GM23338 (cell line): ENCODE results near the gene NFRKB. TPM values are rescaled to one million over a fixed set of nuclear protein-coding genes. Genes with fewer than 3 reads are reported as not detected.

Experiments
- ATAC-seq: fragments of 200-7000 bp; cut with Tn5 transposase; 3 replicates; pipeline ENCODE4 v1.9.1; 2020
- DNase-seq: peaks from one replicate; pipeline ENCODE4 v3.0.0-alpha.2; 2015; ENCODE audit warnings: low spot score
- H2AFZ ChIP-seq: fragments of 200-600 bp; sonication (generic); 2 replicates; pipeline ENCODE4 v1.8.0; 2016; ENCODE audit warnings: antibody characterized with exemption, mild to moderate bottlenecking, moderate library complexity
- H3F3A ChIP-seq: fragments of 200-600 bp; sonication (generic); replicated peaks from 2 replicates; pipeline ENCODE4 v1.8.0; 2017; ENCODE audit warnings: antibody characterized with exemption, mixed run types, low read depth
- H3K27ac ChIP-seq: fragments of 200-600 bp; sonication (generic); 2 replicates; pipeline ENCODE4 v1.6.1; 2016; ENCODE audit warnings: low read depth
- H3K27me3 ChIP-seq: fragments of 200-600 bp; sonication (generic); 2 replicates; pipeline ENCODE4 v1.8.0; 2016; ENCODE audit warnings: mild to moderate bottlenecking, mixed run types, moderate library complexity; ENCODE audit not compliant: insufficient read depth
- H3K36me3 ChIP-seq: fragments of 200-600 bp; sonication (generic); 2 replicates; pipeline ENCODE4 v1.8.0; 2016; ENCODE audit warnings: mild to moderate bottlenecking; ENCODE audit not compliant: insufficient read depth
- H3K4me1 ChIP-seq: fragments of 200-600 bp; sonication (generic); 2 replicates; pipeline ENCODE4 v1.8.0; 2016; ENCODE audit warnings: mild to moderate bottlenecking, moderate library complexity; ENCODE audit not compliant: insufficient read depth
- H3K4me2 ChIP-seq: fragments of 200-600 bp; sonication (generic); 2 replicates; pipeline ENCODE4 v1.7.1; 2017; ENCODE audit warnings: mixed run types
- H3K4me3 ChIP-seq: fragments of 200-600 bp; sonication (generic); 2 replicates; pipeline ENCODE4 v1.6.1; 2016; ENCODE audit warnings: mixed run types
- H3K79me2 ChIP-seq: fragments of 200-600 bp; sonication (generic); replicated peaks from 2 replicates; pipeline ENCODE4 v1.8.0; 2017; ENCODE audit warnings: mild to moderate bottlenecking; ENCODE audit not compliant: insufficient read depth
- H3K9me2 ChIP-seq: fragments of 200-600 bp; sonication (generic); 2 replicates; pipeline ENCODE4 v1.8.0; 2017; ENCODE audit not compliant: insufficient read depth
- H4K20me1 ChIP-seq: fragments of 200-600 bp; sonication (generic); replicated peaks from 2 replicates; pipeline ENCODE4 v1.8.0; 2017; ENCODE audit warnings: mild to moderate bottlenecking; ENCODE audit not compliant: insufficient read depth
- H3K27ac Mint-ChIP-seq: 2 replicates; pipeline ENCODE4 v1.8.0; 2020; ENCODE audit warnings: inconsistent platforms, mild to moderate bottlenecking, moderate library complexity, mixed read lengths
- H3K27me3 Mint-ChIP-seq: 3 replicates; pipeline ENCODE4 v1.8.0; 2022; ENCODE audit warnings: low read depth, mild to moderate bottlenecking, moderate library complexity, mixed read lengths, inconsistent platforms; ENCODE audit not compliant: insufficient read depth, poor library complexity
- H3K36me3 Mint-ChIP-seq: 3 replicates; pipeline ENCODE4 v1.8.0; 2021; ENCODE audit warnings: low read depth, mild to moderate bottlenecking, inconsistent platforms, moderate library complexity, mixed read lengths
- H3K4me1 Mint-ChIP-seq: 3 replicates; pipeline ENCODE4 v1.8.0; 2020; ENCODE audit warnings: mild to moderate bottlenecking, inconsistent platforms, mixed read lengths
- H3K4me3 Mint-ChIP-seq: 3 replicates; pipeline ENCODE4 v1.8.0; 2021; ENCODE audit warnings: moderate library complexity, mild to moderate bottlenecking, inconsistent platforms, mixed read lengths
- H3K9me3 Mint-ChIP-seq: 3 replicates; pipeline ENCODE4 v1.8.0; 2020; ENCODE audit warnings: moderate library complexity, mild to moderate bottlenecking, inconsistent platforms, mixed read lengths
- CREB1 ChIP-seq: fragments of 250-450 bp; sonication (Bioruptor Pico); IDR thresholded peaks from 2 replicates; pipeline ENCODE4 v1.5.0; 2020; ENCODE audit warnings: low read depth, mild to moderate bottlenecking, moderate library complexity
- ETS1 ChIP-seq: IDR thresholded peaks from 2 replicates; pipeline ENCODE4 v1.6.1; 2016; ENCODE audit warnings: antibody characterized with exemption
- EZH2 ChIP-seq: fragments of 200-600 bp; sonication (generic); IDR thresholded peaks from one replicate; pipeline ENCODE4 v1.8.0; 2017; ENCODE audit warnings: antibody characterized with exemption, mild to moderate bottlenecking, low read depth; ENCODE audit not compliant: unreplicated experiment
- EZH2phosphoT487 ChIP-seq: fragments of 200-600 bp; sonication (generic); IDR thresholded peaks from one replicate; pipeline ENCODE4 v1.8.1; 2018; ENCODE audit warnings: antibody characterized with exemption; ENCODE audit not compliant: unreplicated experiment
- JUNB ChIP-seq: IDR thresholded peaks from one replicate; pipeline ENCODE4 v1.6.1; 2016; ENCODE audit warnings: antibody characterized with exemption; ENCODE audit not compliant: unreplicated experiment
- NANOG ChIP-seq: IDR thresholded peaks from 2 replicates; pipeline ENCODE4 v1.6.1; 2016; ENCODE audit warnings: antibody characterized with exemption, borderline replicate concordance
- POLR2AphosphoS5 ChIP-seq: IDR thresholded peaks from 2 replicates; pipeline ENCODE4 v1.6.1; 2016; ENCODE audit warnings: antibody characterized with exemption, low read depth
- REST ChIP-seq: IDR thresholded peaks from one replicate; pipeline ENCODE4 v1.6.1; 2018; ENCODE audit warnings: antibody characterized with exemption; ENCODE audit not compliant: unreplicated experiment
- STAT1 ChIP-seq: IDR thresholded peaks from one replicate; pipeline ENCODE4 v1.6.1; 2016; ENCODE audit warnings: antibody characterized with exemption; ENCODE audit not compliant: unreplicated experiment
- ZNF114 ChIP-seq: fragments of 250-450 bp; sonication (Bioruptor Pico); IDR thresholded peaks from 2 replicates; pipeline ENCODE4 v1.5.0; 2020; ENCODE audit warnings: mild to moderate bottlenecking, moderate library complexity
- ZNF331 ChIP-seq: fragments of 250-450 bp; sonication (Bioruptor Pico); IDR thresholded peaks from 2 replicates; pipeline ENCODE4 v1.5.0; 2020; ENCODE audit warnings: low read depth, mild to moderate bottlenecking, moderate library complexity
- polyA plus RNA-seq: library from polyadenylated mRNA; unstranded; fragments of >200 nt; fragmentation: Nextera tagmentation; extraction: Ambion mirVana; gene quantifications from 2 replicates; pipeline ENCODE4 v1.2.1, GENCODE V29; 2016
- total RNA-seq: library from RNA; depleted of rRNA; stranded (reverse); fragments of >200 nt; shearing (Covaris generic); gene quantifications from 2 replicates; pipeline ENCODE4 v1.2.3, GENCODE V29; 2014
- TF ChIP-seq, protein P1 (sequence below): fragments of 250-450 bp; sonication (Bioruptor Pico); IDR thresholded peaks from 2 replicates; pipeline ENCODE4 v1.5.0; 2020; ENCODE audit warnings: mild to moderate bottlenecking, moderate library complexity
- TF ChIP-seq, protein P2 (sequence below), 2 experiments: fragments of 200-600 bp in 1 of 2; sonication (generic) in 1 of 2; conservative IDR thresholded peaks; 2 replicates each; pipeline versions ENCODE4 v1.5.1 to v1.6.1; 2016 to 2017; ENCODE audit warnings: antibody characterized with exemption in 2 of 2, low read depth in 2 of 2, mild to moderate bottlenecking in 2 of 2, moderate library complexity in 1 of 2

The NFRKB gene
- total and polyA plus RNA-seq, 2 experiments from 2014 or later, result 22.4 to 44.9 TPM

DNA sequence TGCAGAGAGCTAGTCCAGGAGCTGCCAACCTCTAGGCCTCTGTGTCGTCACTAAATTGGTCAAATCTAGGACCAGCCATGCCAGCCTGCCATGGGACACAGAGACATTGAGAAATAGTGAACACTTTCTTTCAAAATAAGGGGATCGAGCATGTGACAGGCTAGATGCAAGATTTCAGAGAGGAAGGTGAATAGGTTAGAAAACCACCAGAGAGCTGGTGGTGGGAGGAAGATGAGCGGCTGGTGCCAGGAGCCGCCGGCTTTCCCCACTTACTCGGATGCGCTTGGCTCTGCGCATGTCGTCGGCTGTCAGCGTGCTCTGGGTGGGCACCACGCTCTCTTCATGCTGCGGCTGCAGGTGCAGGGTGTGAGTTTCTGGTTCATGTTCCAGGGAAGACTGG is 35.4 kb upstream of the NFRKB start:
- Histone ChIP-seq H3K4me1 (peaks cover 16% of the 10 kb centered on the region), H2AFZ (no peak overlapping the region), H4K20me1 (no peaks in the 10 kb centered on the region), H3K9me2 (no peaks in the 10 kb centered on the region), H3K27ac (no peak overlapping the region), H3K4me3 (no peak overlapping the region), H3K79me2 (no peaks in the 10 kb centered on the region), H3K27me3 (no peaks in the 10 kb centered on the region), H3K36me3 (peaks cover 10% of the 10 kb centered on the region; the same call in 1 of the 2 replicates), H3F3A (no peaks in the 10 kb centered on the region), H3K4me2 (no peak overlapping the region)
- no peaks in the 10 kb centered on the region for H3K9me3 Mint-ChIP-seq
- DNase-seq (no peak), ATAC-seq (no peak)
- peaks cover 41% of the 10 kb centered on the region for H3K36me3 Mint-ChIP-seq
- H3K4me3 Mint-ChIP-seq, result no peak overlapping the region
- peaks cover 22% of the 10 kb centered on the region for H3K4me1 Mint-ChIP-seq
- no peaks in the 10 kb centered on the region for H3K27me3 Mint-ChIP-seq
- no peak overlapping the region for H3K27ac Mint-ChIP-seq
- TF ChIP-seq ETS1, result no peak
- TF ChIP-seq, protein P1, sequence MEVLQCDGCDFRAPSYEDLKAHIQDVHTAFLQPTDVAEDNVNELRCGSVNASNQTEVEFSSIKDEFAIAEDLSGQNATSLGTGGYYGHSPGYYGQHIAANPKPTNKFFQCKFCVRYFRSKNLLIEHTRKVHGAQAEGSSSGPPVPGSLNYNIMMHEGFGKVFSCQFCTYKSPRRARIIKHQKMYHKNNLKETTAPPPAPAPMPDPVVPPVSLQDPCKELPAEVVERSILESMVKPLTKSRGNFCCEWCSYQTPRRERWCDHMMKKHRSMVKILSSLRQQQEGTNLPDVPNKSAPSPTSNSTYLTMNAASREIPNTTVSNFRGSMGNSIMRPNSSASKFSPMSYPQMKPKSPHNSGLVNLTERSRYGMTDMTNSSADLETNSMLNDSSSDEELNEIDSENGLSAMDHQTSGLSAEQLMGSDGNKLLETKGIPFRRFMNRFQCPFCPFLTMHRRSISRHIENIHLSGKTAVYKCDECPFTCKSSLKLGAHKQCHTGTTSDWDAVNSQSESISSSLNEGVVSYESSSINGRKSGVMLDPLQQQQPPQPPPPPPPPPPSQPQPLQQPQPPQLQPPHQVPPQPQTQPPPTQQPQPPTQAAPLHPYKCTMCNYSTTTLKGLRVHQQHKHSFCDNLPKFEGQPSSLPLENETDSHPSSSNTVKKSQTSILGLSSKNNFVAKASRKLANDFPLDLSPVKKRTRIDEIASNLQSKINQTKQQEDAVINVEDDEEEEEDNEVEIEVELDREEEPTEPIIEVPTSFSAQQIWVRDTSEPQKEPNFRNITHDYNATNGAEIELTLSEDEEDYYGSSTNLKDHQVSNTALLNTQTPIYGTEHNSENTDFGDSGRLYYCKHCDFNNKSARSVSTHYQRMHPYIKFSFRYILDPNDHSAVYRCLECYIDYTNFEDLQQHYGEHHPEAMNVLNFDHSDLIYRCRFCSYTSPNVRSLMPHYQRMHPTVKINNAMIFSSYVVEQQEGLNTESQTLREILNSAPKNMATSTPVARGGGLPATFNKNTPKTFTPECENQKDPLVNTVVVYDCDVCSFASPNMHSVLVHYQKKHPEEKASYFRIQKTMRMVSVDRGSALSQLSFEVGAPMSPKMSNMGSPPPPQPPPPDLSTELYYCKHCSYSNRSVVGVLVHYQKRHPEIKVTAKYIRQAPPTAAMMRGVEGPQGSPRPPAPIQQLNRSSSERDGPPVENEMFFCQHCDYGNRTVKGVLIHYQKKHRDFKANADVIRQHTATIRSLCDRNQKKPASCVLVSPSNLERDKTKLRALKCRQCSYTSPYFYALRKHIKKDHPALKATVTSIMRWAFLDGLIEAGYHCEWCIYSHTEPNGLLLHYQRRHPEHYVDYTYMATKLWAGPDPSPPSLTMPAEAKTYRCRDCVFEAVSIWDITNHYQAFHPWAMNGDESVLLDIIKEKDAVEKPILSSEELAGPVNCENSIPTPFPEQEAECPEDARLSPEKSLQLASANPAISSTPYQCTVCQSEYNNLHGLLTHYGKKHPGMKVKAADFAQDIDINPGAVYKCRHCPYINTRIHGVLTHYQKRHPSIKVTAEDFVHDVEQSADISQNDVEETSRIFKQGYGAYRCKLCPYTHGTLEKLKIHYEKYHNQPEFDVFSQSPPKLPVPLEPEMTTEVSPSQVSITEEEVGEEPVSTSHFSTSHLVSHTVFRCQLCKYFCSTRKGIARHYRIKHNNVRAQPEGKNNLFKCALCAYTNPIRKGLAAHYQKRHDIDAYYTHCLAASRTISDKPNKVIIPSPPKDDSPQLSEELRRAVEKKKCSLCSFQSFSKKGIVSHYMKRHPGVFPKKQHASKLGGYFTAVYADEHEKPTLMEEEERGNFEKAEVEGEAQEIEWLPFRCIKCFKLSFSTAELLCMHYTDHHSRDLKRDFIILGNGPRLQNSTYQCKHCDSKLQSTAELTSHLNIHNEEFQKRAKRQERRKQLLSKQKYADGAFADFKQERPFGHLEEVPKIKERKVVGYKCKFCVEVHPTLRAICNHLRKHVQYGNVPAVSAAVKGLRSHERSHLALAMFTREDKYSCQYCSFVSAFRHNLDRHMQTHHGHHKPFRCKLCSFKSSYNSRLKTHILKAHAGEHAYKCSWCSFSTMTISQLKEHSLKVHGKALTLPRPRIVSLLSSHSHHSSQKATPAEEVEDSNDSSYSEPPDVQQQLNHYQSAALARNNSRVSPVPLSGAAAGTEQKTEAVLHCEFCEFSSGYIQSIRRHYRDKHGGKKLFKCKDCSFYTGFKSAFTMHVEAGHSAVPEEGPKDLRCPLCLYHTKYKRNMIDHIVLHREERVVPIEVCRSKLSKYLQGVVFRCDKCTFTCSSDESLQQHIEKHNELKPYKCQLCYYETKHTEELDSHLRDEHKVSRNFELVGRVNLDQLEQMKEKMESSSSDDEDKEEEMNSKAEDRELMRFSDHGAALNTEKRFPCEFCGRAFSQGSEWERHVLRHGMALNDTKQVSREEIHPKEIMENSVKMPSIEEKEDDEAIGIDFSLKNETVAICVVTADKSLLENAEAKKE (CRISPR knock-in tag), result no peak
- no peak for TF ChIP-seq EZH2phosphoT487
- TF ChIP-seq POLR2AphosphoS5, result no peak
- TF ChIP-seq STAT1, result no peak
- TF ChIP-seq JUNB, result no peak
- TF ChIP-seq ZNF331 (CRISPR knock-in tag), result no peak
- TF ChIP-seq NANOG, result no peak
- no peak for TF ChIP-seq CREB1
- TF ChIP-seq EZH2, result no peak
- TF ChIP-seq, protein P2, sequence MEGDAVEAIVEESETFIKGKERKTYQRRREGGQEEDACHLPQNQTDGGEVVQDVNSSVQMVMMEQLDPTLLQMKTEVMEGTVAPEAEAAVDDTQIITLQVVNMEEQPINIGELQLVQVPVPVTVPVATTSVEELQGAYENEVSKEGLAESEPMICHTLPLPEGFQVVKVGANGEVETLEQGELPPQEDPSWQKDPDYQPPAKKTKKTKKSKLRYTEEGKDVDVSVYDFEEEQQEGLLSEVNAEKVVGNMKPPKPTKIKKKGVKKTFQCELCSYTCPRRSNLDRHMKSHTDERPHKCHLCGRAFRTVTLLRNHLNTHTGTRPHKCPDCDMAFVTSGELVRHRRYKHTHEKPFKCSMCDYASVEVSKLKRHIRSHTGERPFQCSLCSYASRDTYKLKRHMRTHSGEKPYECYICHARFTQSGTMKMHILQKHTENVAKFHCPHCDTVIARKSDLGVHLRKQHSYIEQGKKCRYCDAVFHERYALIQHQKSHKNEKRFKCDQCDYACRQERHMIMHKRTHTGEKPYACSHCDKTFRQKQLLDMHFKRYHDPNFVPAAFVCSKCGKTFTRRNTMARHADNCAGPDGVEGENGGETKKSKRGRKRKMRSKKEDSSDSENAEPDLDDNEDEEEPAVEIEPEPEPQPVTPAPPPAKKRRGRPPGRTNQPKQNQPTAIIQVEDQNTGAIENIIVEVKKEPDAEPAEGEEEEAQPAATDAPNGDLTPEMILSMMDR (conservative IDR thresholded peaks at IDR 0.05; ENCODE audit: low read depth in 2 of 2), result no peak
- no peak for TF ChIP-seq REST
- no peak for TF ChIP-seq ZNF114 (CRISPR knock-in tag)
